Right lobe of liver (tissue), 6 donors: Measurements from ENCODE around the gene STN1. TPM values are rescaled to one million over a fixed set of nuclear protein-coding genes. Genes with fewer than 3 reads are reported as not detected.
A peak's percentile ranks its signal among the peaks of the same experiment; 100 is the strongest.
"Not testable (repeated sequence)": the region's sequence is repeated elsewhere in the genome, so short reads cannot be mapped to it uniquely, and the experiment has no call there.

Experiments
- ATAC-seq, 4 donors: fragments of 200-7000 bp; cut with Tn5 transposase; one replicate each; pipeline ENCODE4 v1.9.1; 2020; ENCODE audit warnings: mild to moderate bottlenecking in 4 of 4, moderate library complexity in 4 of 4
- DNase-seq, 3 donors: peaks; one replicate each; pipeline ENCODE4 v3.0.0-alpha.2; 2020
- H3K27ac ChIP-seq, 3 donors: fragments of 200-600 bp; one replicate each; pipeline ENCODE4 v1.8.0; 2022
- H3K27me3 ChIP-seq, 2 donors: fragments of 200-600 bp; one replicate each; pipeline ENCODE4 v1.8.0; 2022
- H3K36me3 ChIP-seq, 4 donors: fragments of 200-600 bp; sonication (generic) in 1 of 4; one replicate each; pipeline versions ENCODE4 v1.5.1 to v1.8.0; 2017 to 2022; ENCODE audit warnings: control low read depth in 1 of 4
- H3K4me1 ChIP-seq, 4 donors: fragments of 200-600 bp; sonication (generic) in 1 of 4; one replicate each; pipeline versions ENCODE4 v1.5.1 to v1.8.0; 2017 to 2022; ENCODE audit warnings: control low read depth in 1 of 4
- H3K4me3 ChIP-seq, 3 donors: fragments of 200-600 bp; one replicate each; pipeline ENCODE4 v1.8.0; 2022
- H3K9me3 ChIP-seq, 4 donors: fragments of 200-600 bp; sonication (generic) in 1 of 4; one replicate each; pipeline versions ENCODE4 v1.5.1 to v1.8.0; 2017 to 2022; ENCODE audit warnings: control low read depth in 1 of 4
- POLR2A ChIP-seq: fragments of 450-650 bp; IDR thresholded peaks from one replicate; pipeline ENCODE4 v1.6.1; 2017; ENCODE audit warnings: antibody characterized with exemption, mild to moderate bottlenecking
- WGBS: methylation state at CpG from one replicate; pipeline ENCODE4 v1.1.6; 2018; ENCODE audit warnings: low coverage, low lambda C conversion rate; ENCODE audit not compliant: insufficient coverage; ENCODE audit errors: missing lambda C conversion rate; 5-methylcytosine and 5-hydroxymethylcytosine counted together
- intact Hi-C, 2 donors: fragments of 100-400 bp; cut with DNase I; formaldehyde crosslinking; loops; one replicate each; pipeline versions ENCODE4 v1.11.2 to v1.14.1; 2022
- total RNA-seq, 6 experiments: library from RNA; depleted of rRNA in 2 of 6; stranded (reverse); fragments of >200 nt in 2 of 6; fragmentation: NEBNext Ultra II Directional in 3 of 6; extraction: Animal tissue kit (Norgen Biotek cat#: 25700) in 3 of 6; gene quantifications; one replicate each; pipeline versions ENCODE4 v1.1.0 to v1.2.4, GENCODE V29; 2016 to 2023
- TF ChIP-seq, protein P1 (sequence below), 4 donors: fragments of 200-600 bp in 3 of 4; fragments of 450-650 bp in 1 of 4; IDR thresholded peaks; one replicate each; pipeline versions ENCODE4 v1.5.1 to v1.8.0; 2016 to 2022; ENCODE audit warnings: antibody characterized with exemption in 4 of 4, mild to moderate bottlenecking in 2 of 4
- donor health status: DM: no; HTN: yes; CAD: no.
- donor health status: DM: no; HTN: no; CAD: no.
- donor health status: DM: no; HTN: no; CAD: no.
- donor health status: DM: no; HTN: yes; CAD: no.
- donor health status: DM: no; HTN: yes; CAD: no.

The STN1 gene
- total RNA-seq, 6 experiments from 2014 or later: 6.1 to 13.3 (median 6.6) TPM

DNA sequence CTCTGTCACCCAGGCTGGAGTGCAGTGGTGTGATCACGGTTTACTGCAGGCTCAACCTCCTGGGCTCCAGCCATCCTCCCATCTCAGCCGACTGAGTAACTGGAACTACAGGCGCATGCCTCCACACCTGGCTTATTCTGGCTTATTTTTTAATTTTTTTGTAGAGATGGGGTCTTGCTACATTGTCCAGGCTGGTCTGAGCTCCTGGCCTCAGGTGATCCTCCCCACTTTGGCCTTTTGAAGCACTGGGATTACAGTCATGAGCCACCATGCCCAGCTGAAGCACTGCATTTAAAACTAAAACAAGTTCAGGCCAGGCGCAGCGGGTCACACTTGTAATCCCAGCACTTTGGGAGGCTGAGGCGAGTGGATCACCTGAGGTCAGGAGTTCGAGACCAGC lies 70.6 kb downstream of the STN1 start:
- Histone ChIP-seq H3K36me3 (no peaks in the 10 kb centered on the region), H3K4me1 (peaks cover 0 to 7% (median 0%) of the 10 kb centered on the region in 4 donors), H3K27me3 (no peaks in the 10 kb centered on the region), H3K27ac (no peak overlapping the region), H3K9me3 (no peaks in the 10 kb centered on the region), H3K4me3 (no peak overlapping the region)
- TF ChIP-seq POLR2A: no peak
- TF ChIP-seq, protein P1, sequence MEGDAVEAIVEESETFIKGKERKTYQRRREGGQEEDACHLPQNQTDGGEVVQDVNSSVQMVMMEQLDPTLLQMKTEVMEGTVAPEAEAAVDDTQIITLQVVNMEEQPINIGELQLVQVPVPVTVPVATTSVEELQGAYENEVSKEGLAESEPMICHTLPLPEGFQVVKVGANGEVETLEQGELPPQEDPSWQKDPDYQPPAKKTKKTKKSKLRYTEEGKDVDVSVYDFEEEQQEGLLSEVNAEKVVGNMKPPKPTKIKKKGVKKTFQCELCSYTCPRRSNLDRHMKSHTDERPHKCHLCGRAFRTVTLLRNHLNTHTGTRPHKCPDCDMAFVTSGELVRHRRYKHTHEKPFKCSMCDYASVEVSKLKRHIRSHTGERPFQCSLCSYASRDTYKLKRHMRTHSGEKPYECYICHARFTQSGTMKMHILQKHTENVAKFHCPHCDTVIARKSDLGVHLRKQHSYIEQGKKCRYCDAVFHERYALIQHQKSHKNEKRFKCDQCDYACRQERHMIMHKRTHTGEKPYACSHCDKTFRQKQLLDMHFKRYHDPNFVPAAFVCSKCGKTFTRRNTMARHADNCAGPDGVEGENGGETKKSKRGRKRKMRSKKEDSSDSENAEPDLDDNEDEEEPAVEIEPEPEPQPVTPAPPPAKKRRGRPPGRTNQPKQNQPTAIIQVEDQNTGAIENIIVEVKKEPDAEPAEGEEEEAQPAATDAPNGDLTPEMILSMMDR (IDR thresholded peaks at IDR 0.05): no peak
- ATAC-seq: no peak
- 86% methylated on average over 7 of the region's 7 CpGs for WGBS
- intact Hi-C loops: no loop called here
- DNase-seq: no peak

DNA sequence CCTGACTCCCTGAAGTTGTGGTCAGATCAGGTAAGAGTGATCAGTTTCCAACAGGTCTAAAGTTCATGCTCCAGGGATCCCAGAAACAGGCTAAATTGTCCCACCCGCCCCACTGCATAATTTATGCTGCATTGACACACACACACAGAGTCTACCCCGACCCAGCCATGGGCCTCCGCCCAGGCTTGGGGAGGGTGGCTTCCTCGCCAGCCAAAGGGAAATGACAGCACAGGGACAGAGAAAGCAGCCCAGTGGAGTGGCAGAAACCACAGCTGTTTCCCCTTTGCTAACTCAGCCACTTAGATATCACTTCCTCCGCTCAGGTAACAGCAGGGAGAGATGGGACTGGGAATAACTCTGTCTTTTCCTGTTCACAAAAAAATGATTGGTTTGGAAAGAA lies 72.0 kb downstream of the STN1 start:
- DNase-seq (no peak), ATAC-seq (peak; percentile 50 to 76 (median 68))
- Histone ChIP-seq H3K27me3 (no peaks in the 10 kb centered on the region), H3K4me1 (peaks cover 0 to 7% (median 0%) of the 10 kb centered on the region in 4 donors), H3K4me3 (no peak overlapping the region), H3K9me3 (no peaks in the 10 kb centered on the region), H3K36me3 (no peaks in the 10 kb centered on the region), H3K27ac (no peak overlapping the region)
- TF ChIP-seq, protein P1 (IDR thresholded peaks at IDR 0.05): no peak
- TF ChIP-seq POLR2A: no peak
- 55% methylated on average over 5 of the region's 5 CpGs for WGBS
- intact Hi-C loops: no loop called here

DNA sequence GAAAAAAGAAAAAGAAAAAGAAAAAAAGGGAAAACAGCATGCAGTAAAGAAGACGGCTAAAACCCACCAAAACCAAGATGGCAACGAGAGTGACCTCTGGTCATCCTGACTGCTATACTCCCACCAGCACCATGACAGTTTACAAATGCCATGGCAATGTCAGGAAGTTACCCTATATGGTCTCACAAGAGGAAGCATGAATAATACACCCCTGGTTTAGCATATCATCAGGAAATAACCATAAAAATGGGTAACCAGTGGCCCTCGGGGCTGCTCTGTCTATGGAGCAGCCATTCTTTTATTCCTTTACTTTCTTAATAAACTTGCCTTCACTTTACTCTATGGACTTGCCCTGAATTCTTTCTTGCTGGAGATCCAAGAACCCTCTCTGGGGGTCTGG lies 72.6 kb downstream of the STN1 start:
- H3K4me1 ChIP-seq, DNase-seq, H3K36me3 ChIP-seq, H3K27ac ChIP-seq, ATAC-seq, H3K4me3 ChIP-seq, H3K27me3 ChIP-seq, intact Hi-C loops, H3K9me3 ChIP-seq: not testable (repeated sequence)
- WGBS: 27% methylated on average over 1 of the region's 3 CpGs

DNA sequence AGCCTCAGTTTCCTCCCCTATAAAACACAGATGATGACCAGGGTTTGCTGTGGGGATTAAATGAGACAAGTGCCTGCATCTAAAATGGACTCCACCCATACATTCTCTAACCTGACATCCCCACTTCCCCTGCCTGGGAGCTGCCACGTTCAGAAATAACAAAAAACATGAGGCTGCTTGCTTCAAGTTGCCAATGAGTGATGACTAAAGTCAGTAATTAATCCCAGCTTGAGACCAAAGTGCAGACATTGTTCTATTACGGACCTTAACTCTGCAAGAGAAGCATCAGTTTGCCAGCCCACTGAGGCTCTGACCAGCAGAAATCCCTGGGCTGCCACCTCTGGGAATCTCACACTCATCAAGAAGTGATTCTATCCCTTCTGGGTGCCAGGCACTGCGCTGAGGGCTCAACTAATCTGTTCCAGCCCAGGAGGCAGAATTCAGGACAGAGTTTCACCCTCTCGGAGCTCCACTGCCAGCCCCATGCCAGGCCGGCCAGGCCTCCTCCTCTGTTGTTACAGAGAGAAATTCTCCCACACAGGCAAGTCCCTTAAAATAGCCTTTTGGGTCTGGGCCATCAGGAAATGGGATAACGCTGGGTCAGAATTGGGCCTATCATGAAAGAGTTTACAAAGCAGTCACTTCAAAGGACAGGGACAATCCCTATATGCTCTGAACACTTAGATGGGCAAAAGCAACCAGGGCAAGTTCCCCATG lies 74.0 kb downstream of the STN1 start:
- whole genome bisulfite sequencing: 58% methylated on average over 4 of the region's 6 CpGs
- no peaks in the 10 kb centered on the region for H3K9me3 ChIP-seq
- TF ChIP-seq, protein P1 (IDR thresholded peaks at IDR 0.05): no peak
- TF ChIP-seq POLR2A: no peak
- H3K27me3 ChIP-seq: no peaks in the 10 kb centered on the region
- H3K27ac ChIP-seq: no peak overlapping the region
- ATAC-seq (peak in 3 of 4 donors; percentile 22 to 50 (median 22)), DNase-seq (no peak)
- H3K4me3 ChIP-seq: no peak overlapping the region
- no peaks in the 10 kb centered on the region for H3K4me1 ChIP-seq
- intact Hi-C loops: no loop called here
- H3K36me3 ChIP-seq: no peaks in the 10 kb centered on the region

DNA sequence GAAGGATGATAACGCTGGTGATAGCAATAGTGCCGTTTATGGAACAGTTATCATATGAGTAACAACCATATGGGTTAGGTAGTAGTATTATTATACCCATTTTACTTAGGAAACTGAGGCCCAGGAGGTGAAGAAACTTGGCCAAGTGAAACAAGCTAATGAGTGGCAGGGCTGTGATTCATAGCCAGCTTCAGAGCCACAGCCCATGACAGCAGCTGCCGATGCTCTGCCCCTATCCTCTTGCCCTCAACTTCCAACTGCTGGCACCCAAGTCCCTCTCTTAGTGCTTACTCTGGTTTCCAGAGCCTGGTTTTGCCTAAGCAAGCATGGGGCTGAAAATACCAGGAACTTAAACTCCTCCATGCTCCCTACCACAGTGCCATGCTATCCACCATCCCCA lies 74.9 kb downstream of the STN1 start:
- H3K36me3 ChIP-seq: no peaks in the 10 kb centered on the region
- TF ChIP-seq POLR2A: no peak
- TF ChIP-seq, protein P1 (IDR thresholded peaks at IDR 0.05): no peak
- DNase-seq (no peak), ATAC-seq (no peak)
- no peaks in the 10 kb centered on the region for H3K9me3 ChIP-seq
- no peaks in the 10 kb centered on the region for H3K27me3 ChIP-seq
- intact Hi-C loops: no loop called here
- no peak overlapping the region for H3K4me3 ChIP-seq
- no peak overlapping the region for H3K27ac ChIP-seq
- no peaks in the 10 kb centered on the region for H3K4me1 ChIP-seq
- WGBS: 79% methylated on average over 2 of the region's 3 CpGs
